ENCODE measurements around the gene CUTA. TPM values are rescaled to one million over a fixed set of nuclear protein-coding genes. Genes with fewer than 3 reads are reported as not detected.

CUTA gene
- total RNA-seq, 1 experiment from 2014 or later: 186 TPM

DNA sequence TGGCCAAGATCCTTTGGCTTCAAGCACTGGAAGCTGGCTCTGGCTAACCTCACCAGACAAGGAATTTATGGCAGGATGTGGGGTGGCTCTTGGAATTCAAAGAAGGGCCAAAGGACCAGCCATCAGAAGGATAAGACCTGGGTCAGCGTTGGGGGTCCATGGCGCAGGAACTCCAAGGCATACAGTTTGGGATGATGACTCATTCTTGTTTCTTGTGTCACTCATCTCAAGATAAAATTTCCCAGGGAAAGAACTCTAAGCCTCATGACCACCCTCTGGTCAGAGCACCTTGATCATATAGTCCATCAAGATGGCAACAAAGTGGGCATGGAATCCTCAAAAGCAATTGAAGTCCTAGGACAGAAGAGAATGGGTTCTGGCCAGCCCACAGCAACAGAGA is 41.3 kb upstream of the CUTA start:
- no peak overlapping the region for H3K4me2 ChIP-seq (ENCODE audit: low read length)
- H3K4me3 ChIP-seq (replicated peaks in 1 of 2; ENCODE audit: low read depth in 1 of 2, low read length in 2 of 2): no peak overlapping the region
- no peaks in the 10 kb centered on the region for H3K27me3 ChIP-seq (ENCODE audit: insufficient read depth, low read length)
- RAD21 ChIA-PET (ENCODE audit: low non-redundant PET in 1 of 2, low total read pairs in 2 of 2, uncharacterized antibody in 2 of 2, unreplicated experiment in 2 of 2): no interaction called here
- no peak for TF ChIP-seq RAD21 (IDR thresholded peaks at IDR 0.05; ENCODE audit: low read depth)
- no peak for TF ChIP-seq CBX3 (IDR thresholded peaks at IDR 0.05; ENCODE audit: low read depth)
- TF ChIP-seq POLR2A (IDR thresholded peaks at IDR 0.05; ENCODE audit: borderline replicate concordance, extremely low read depth, insufficient read depth, insufficient read length): no peak
- TF ChIP-seq TCF7L2 (IDR thresholded peaks at IDR 0.05; ENCODE audit: borderline replicate concordance, extremely low read depth, insufficient read depth, insufficient read length): no peak
- TF ChIP-seq CEBPB (IDR thresholded peaks at IDR 0.05; ENCODE audit: low read depth): no peak
- TF ChIP-seq FOSL1 (IDR thresholded peaks at IDR 0.05; ENCODE audit: low read depth): no peak
- TF ChIP-seq, protein P1, sequence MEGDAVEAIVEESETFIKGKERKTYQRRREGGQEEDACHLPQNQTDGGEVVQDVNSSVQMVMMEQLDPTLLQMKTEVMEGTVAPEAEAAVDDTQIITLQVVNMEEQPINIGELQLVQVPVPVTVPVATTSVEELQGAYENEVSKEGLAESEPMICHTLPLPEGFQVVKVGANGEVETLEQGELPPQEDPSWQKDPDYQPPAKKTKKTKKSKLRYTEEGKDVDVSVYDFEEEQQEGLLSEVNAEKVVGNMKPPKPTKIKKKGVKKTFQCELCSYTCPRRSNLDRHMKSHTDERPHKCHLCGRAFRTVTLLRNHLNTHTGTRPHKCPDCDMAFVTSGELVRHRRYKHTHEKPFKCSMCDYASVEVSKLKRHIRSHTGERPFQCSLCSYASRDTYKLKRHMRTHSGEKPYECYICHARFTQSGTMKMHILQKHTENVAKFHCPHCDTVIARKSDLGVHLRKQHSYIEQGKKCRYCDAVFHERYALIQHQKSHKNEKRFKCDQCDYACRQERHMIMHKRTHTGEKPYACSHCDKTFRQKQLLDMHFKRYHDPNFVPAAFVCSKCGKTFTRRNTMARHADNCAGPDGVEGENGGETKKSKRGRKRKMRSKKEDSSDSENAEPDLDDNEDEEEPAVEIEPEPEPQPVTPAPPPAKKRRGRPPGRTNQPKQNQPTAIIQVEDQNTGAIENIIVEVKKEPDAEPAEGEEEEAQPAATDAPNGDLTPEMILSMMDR (IDR thresholded peaks at IDR 0.05 in 2 of 3, conservative IDR thresholded peaks at IDR 0.05 in 1 of 3; ENCODE audit: borderline replicate concordance in 1 of 3, insufficient read depth in 1 of 3, low read depth in 2 of 3, low read length in 2 of 3): no peak
- TF ChIP-seq, protein P2, sequence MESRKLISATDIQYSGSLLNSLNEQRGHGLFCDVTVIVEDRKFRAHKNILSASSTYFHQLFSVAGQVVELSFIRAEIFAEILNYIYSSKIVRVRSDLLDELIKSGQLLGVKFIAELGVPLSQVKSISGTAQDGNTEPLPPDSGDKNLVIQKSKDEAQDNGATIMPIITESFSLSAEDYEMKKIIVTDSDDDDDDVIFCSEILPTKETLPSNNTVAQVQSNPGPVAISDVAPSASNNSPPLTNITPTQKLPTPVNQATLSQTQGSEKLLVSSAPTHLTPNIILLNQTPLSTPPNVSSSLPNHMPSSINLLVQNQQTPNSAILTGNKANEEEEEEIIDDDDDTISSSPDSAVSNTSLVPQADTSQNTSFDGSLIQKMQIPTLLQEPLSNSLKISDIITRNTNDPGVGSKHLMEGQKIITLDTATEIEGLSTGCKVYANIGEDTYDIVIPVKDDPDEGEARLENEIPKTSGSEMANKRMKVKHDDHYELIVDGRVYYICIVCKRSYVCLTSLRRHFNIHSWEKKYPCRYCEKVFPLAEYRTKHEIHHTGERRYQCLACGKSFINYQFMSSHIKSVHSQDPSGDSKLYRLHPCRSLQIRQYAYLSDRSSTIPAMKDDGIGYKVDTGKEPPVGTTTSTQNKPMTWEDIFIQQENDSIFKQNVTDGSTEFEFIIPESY (IDR thresholded peaks at IDR 0.05; ENCODE audit: extremely low read depth, insufficient replicate concordance, low read length): no peak
- no peak for TF ChIP-seq EZH2 (IDR thresholded peaks at IDR 0.05)
- TF ChIP-seq ZFX (IDR thresholded peaks at IDR 0.05): no peak
- TF ChIP-seq SP1 (IDR thresholded peaks at IDR 0.05; ENCODE audit: low read depth): no peak
- TF ChIP-seq ZNF274 (IDR thresholded peaks at IDR 0.05; ENCODE audit: low read depth, low read length): no peak
- no peak for TF ChIP-seq YY1 (IDR thresholded peaks at IDR 0.05; ENCODE audit: extremely low read depth, insufficient replicate concordance, low read depth, low read length)
- TF ChIP-seq, protein P3, sequence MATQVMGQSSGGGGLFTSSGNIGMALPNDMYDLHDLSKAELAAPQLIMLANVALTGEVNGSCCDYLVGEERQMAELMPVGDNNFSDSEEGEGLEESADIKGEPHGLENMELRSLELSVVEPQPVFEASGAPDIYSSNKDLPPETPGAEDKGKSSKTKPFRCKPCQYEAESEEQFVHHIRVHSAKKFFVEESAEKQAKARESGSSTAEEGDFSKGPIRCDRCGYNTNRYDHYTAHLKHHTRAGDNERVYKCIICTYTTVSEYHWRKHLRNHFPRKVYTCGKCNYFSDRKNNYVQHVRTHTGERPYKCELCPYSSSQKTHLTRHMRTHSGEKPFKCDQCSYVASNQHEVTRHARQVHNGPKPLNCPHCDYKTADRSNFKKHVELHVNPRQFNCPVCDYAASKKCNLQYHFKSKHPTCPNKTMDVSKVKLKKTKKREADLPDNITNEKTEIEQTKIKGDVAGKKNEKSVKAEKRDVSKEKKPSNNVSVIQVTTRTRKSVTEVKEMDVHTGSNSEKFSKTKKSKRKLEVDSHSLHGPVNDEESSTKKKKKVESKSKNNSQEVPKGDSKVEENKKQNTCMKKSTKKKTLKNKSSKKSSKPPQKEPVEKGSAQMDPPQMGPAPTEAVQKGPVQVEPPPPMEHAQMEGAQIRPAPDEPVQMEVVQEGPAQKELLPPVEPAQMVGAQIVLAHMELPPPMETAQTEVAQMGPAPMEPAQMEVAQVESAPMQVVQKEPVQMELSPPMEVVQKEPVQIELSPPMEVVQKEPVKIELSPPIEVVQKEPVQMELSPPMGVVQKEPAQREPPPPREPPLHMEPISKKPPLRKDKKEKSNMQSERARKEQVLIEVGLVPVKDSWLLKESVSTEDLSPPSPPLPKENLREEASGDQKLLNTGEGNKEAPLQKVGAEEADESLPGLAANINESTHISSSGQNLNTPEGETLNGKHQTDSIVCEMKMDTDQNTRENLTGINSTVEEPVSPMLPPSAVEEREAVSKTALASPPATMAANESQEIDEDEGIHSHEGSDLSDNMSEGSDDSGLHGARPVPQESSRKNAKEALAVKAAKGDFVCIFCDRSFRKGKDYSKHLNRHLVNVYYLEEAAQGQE (IDR thresholded peaks at IDR 0.05; ENCODE audit: low read depth): no peak
- POLR2A ChIA-PET: no interaction called here
- CTCF ChIA-PET: no interaction called here
- H4K20me1 ChIP-seq (ENCODE audit: insufficient read depth): no peaks in the 10 kb centered on the region
- no peak for DNase-seq (ENCODE audit: low read depth, low spot score)
- intact Hi-C loops (cut with micrococcal nuclease): no loop called here
- H2AFZ ChIP-seq (ENCODE audit: low read depth, low read length, poor library complexity, severe bottlenecking): no peak overlapping the region
- H3K9me3 ChIP-seq (ENCODE audit: control insufficient read depth in 1 of 2, insufficient read depth in 1 of 2, low read depth in 1 of 2, low read length in 2 of 2): no peaks in the 10 kb centered on the region
- H3K36me3 ChIP-seq (ENCODE audit: control insufficient read depth in 1 of 2, insufficient read depth in 2 of 2, low read length in 2 of 2): peaks cover 4 to 14% of the 10 kb centered on the region in 2 experiments; a peak in 3 of 4 replicates
- BruUV-seq (replicated peaks): no TSS peak
- no peak overlapping the region for H3K27ac ChIP-seq (ENCODE audit: low read depth, low read length)
- no peak overlapping the region for H3K9ac ChIP-seq (ENCODE audit: low read length)
- ATAC-seq: no peak
- H3K9me2 ChIP-seq (ENCODE audit: insufficient read depth): no peaks in the 10 kb centered on the region
- H3K79me2 ChIP-seq (ENCODE audit: insufficient read depth, low read length): peaks cover 23% of the 10 kb centered on the region
- H3K4me1 ChIP-seq (ENCODE audit: control insufficient read depth in 1 of 2, insufficient read depth in 2 of 2, low read length in 2 of 2): peaks cover 5 to 7% of the 10 kb centered on the region in 2 experiments; a peak in 3 of 4 replicates
